Ishikawa (cell line): Measurements from ENCODE around the gene NCK1.

Source experiments
- CEBPB ChIP-seq: IDR thresholded peaks from 2 replicates; pipeline ENCODE4 v1.6.1; 2012
- CREB1 ChIP-seq: IDR thresholded peaks from 2 replicates; pipeline ENCODE4 v1.6.1; 2012; ENCODE audit warnings: low read depth
- EGR1 ChIP-seq: IDR thresholded peaks from 2 replicates; pipeline ENCODE4 v1.6.1; 2012
- EP300 ChIP-seq: IDR thresholded peaks from 2 replicates; pipeline ENCODE4 v1.6.1; 2012; ENCODE audit warnings: borderline replicate concordance
- FOXM1 ChIP-seq: IDR thresholded peaks from 2 replicates; pipeline ENCODE4 v1.6.1; 2012; ENCODE audit warnings: low read depth, borderline replicate concordance
- MAX ChIP-seq: IDR thresholded peaks from 2 replicates; pipeline ENCODE4 v1.6.1; 2012
- NFIC ChIP-seq: IDR thresholded peaks from 2 replicates; pipeline ENCODE4 v1.6.1; 2012
- RAD21 ChIP-seq: IDR thresholded peaks from 2 replicates; pipeline ENCODE4 v1.6.1; 2012; ENCODE audit warnings: low read depth
- REST ChIP-seq: IDR thresholded peaks from 2 replicates; pipeline ENCODE4 v1.6.1; 2012; ENCODE audit warnings: low read depth, mild to moderate bottlenecking
- TAF1 ChIP-seq: IDR thresholded peaks from 2 replicates; pipeline ENCODE4 v1.6.1; 2012; ENCODE audit warnings: low read depth, mild to moderate bottlenecking
- TCF12 ChIP-seq: IDR thresholded peaks from 2 replicates; pipeline ENCODE4 v1.6.1; 2012; ENCODE audit warnings: low read depth
- TEAD4 ChIP-seq: IDR thresholded peaks from 2 replicates; pipeline ENCODE4 v1.6.1; 2012
- USF1 ChIP-seq: IDR thresholded peaks from 2 replicates; pipeline ENCODE4 v1.6.1; 2012
- YY1 ChIP-seq: IDR thresholded peaks from 2 replicates; pipeline ENCODE4 v1.6.1; 2012; ENCODE audit warnings: low read depth
- ZBTB7A ChIP-seq: IDR thresholded peaks from 2 replicates; pipeline ENCODE4 v1.6.1; 2012; ENCODE audit warnings: low read depth

Gene NCK1

GRCh38 chr3:136950623-136951022, 88.6 kb downstream of the NCK1 start:
- TF ChIP-seq USF1 (no peak), NFIC (no peak), MAX (no peak)

GRCh38 chr3:136952292-136952691, 90.3 kb downstream of the NCK1 start:
- TF ChIP-seq FOXM1 (no peak), USF1 (no peak), CEBPB (no peak), RAD21 (no peak), YY1 (no peak), CREB1 (no peak), TAF1 (no peak), REST (no peak), TEAD4 (no peak), EGR1 (no peak), NFIC (no peak), EP300 (no peak)

- no peak for TF ChIP-seq ZBTB7A
- TF ChIP-seq REST = no peak
- no peak for TF ChIP-seq YY1
- TF ChIP-seq TEAD4 = no peak
- no peak for TF ChIP-seq FOXM1
- TF ChIP-seq USF1 = no peak
- TF ChIP-seq MAX = no peak
- no peak for TF ChIP-seq TAF1
- TF ChIP-seq NFIC = no peak
- TF ChIP-seq EGR1 = no peak
- TF ChIP-seq EP300 = no peak
Observed at GRCh38 chr3:136954251-136954650, 92.2 kb downstream of the NCK1 start.

GRCh38 chr3:136954980-136955780, 93.2 kb downstream of the NCK1 start:
- no peak for TF ChIP-seq YY1
- TF ChIP-seq NFIC = no peak
- no peak for TF ChIP-seq TAF1
- no peak for TF ChIP-seq CREB1
- no peak for TF ChIP-seq RAD21
- TF ChIP-seq REST = no peak
- TF ChIP-seq ZBTB7A = no peak
- no peak for TF ChIP-seq CEBPB
- TF ChIP-seq EGR1 = no peak

- TF ChIP-seq TCF12 (no peak), ZBTB7A (no peak), USF1 (no peak), FOXM1 (no peak), TEAD4 (no peak), EGR1 (no peak), MAX (no peak), CREB1 (no peak), TAF1 (no peak), CEBPB (no peak), REST (no peak), RAD21 (no peak), EP300 (no peak), YY1 (no peak), NFIC (no peak)
Observed at GRCh38 chr3:136955813-136956212, 93.8 kb downstream of the NCK1 start.
